Heart right ventricle (tissue), 16 donors: Measurements from ENCODE around the gene VIPR2. TPM values are rescaled to one million over a fixed set of nuclear protein-coding genes. Genes with fewer than 3 reads are reported as not detected.

Experiments used
- ATAC-seq, 8 donors: fragments of 200-7000 bp; cut with Tn5 transposase; one replicate each; pipeline ENCODE4 v1.9.1; 2020; ENCODE audit warnings: mild to moderate bottlenecking in 8 of 8, moderate library complexity in 8 of 8, moderate number of reproducible peaks in 1 of 8
- DNase-seq, 2 donors: peaks; one replicate each; pipeline ENCODE4 v3.0.0-alpha.2; 2020
- H3K27ac ChIP-seq, 10 donors: fragments of 200-600 bp; sonication (generic) in 2 of 10; one replicate each; pipeline versions ENCODE4 v1.5.0 to v1.8.0; 2020 to 2022; ENCODE audit warnings: mild to moderate bottlenecking in 3 of 10
- H3K27me3 ChIP-seq, 7 donors: fragments of 200-600 bp; one replicate each; pipeline ENCODE4 v1.8.0; 2021 to 2022; ENCODE audit warnings: mild to moderate bottlenecking in 2 of 7
- H3K36me3 ChIP-seq, 9 donors: fragments of 200-600 bp; sonication (generic) in 1 of 9; one replicate each; pipeline versions ENCODE4 v1.5.0 to v1.8.0; 2020 to 2022; ENCODE audit warnings: mild to moderate bottlenecking in 2 of 9
- H3K4me1 ChIP-seq, 9 donors: fragments of 200-600 bp; sonication (generic) in 1 of 9; one replicate each; pipeline versions ENCODE4 v1.5.0 to v1.8.0; 2020 to 2022; ENCODE audit warnings: mild to moderate bottlenecking in 4 of 9
- H3K4me3 ChIP-seq, 10 donors: fragments of 200-600 bp; sonication (generic) in 2 of 10; one replicate each; pipeline versions ENCODE4 v1.5.0 to v1.8.0; 2020 to 2022; ENCODE audit warnings: mild to moderate bottlenecking in 7 of 10, moderate library complexity in 2 of 10
- H3K9me3 ChIP-seq, 11 donors: fragments of 200-600 bp in 10 of 11; sonication (generic) in 2 of 11; one replicate each; pipeline versions ENCODE4 v1.5.0 to v1.8.0; 2013 to 2022; ENCODE audit warnings: mild to moderate bottlenecking in 2 of 11, control low read depth in 1 of 11, moderate library complexity in 1 of 11
- CTCF ChIP-seq, 9 donors: fragments of 200-600 bp; sonication (generic) in 2 of 9; IDR thresholded peaks; one replicate each; pipeline versions ENCODE4 v1.5.0 to v1.8.0; 2021 to 2022; ENCODE audit warnings: antibody characterized with exemption in 9 of 9, mild to moderate bottlenecking in 5 of 9, moderate library complexity in 1 of 9
- WGBS, 2 donors: extraction: QIAGEN DNeasy Blood & Tissue Kit; methylation state at CpG; one replicate each; pipeline ENCODE4 v1.1.7; 2013; ENCODE audit warnings: inconsistent platforms in 1 of 2; 5-methylcytosine and 5-hydroxymethylcytosine counted together
- intact Hi-C, 10 donors: fragments of 100-400 bp; cut with DNase I; formaldehyde crosslinking; loops; one replicate each; pipeline versions ENCODE4 v1.11.1 to v1.14.2; 2022
- polyA plus RNA-seq, 2 donors: library from polyadenylated mRNA; stranded (reverse); fragments of 200-250 nt; gene quantifications; one replicate each; pipeline ENCODE4 v1.2.3, GENCODE V29; 2013
- total RNA-seq, 10 donors: library from RNA; stranded (reverse); fragmentation: NEBNext Ultra II Directional in 3 of 10; extraction: Animal tissue kit (Norgen Biotek cat#: 25700) in 3 of 10; gene quantifications; one replicate each; pipeline versions ENCODE4 v1.2.1 to v1.2.4, GENCODE V29; 2021 to 2023
- donor health status: Arrhythmogenic right ventricular cardiomyopathy.
- donor health status: ischemic (EF 13 %, LVEDD 7.1; RV severe dilation, severe dysfunction).
- donor health status: healthy with polysubstance abuse.
- donor health status: DM: no; HTN: yes; CAD: no.
- donor health status: DM: no; HTN: no; CAD: no.
- donor health status: ischemic (EF 25% LVEDD 6.9; RV normal size, moderate dysfunction).
- donor health status: ischemic (EF 25% LVEDD 5.7; RV mildly dilated, moderate dysfunction).
- donor health status: healthy.
- donor health status: DM: yes; HTN: yes; CAD: no.
- donor health status: Ischemic cardiomyopathy.
- donor health status: ischemic (EF 35%, LVEDD 5.7; RV mildly dilated, moderate dysfunction).
- donor health status: nonischemic (EF 11% LVEDD 7.7; RV severe dilation, severe dysfunction).
- donor health status: DM: yes; HTN: yes; CAD: no.
- donor health status: PGD.
- donor health status: ischemic (EF 29% LVEDD 5.4; RV normal size, mild dysfunction).
- donor health status: nonischemic (EF 23%, LVEDD 6.1; RV moderate dilation, normal function).

VIPR2 gene
- total and polyA plus RNA-seq, 12 donors: 3.0 to 30.6 (median 19.1) TPM

- no peak overlapping the region for H3K27ac ChIP-seq
- H3K4me3 ChIP-seq: peak overlapping the region in 6 of 10 donors; percentile 6 to 39 (median 24)
- intact Hi-C loops: no loop called here
- ATAC-seq (peak in 1 of 8 donors; percentile 17), DNase-seq (no peak)
- H3K4me1 ChIP-seq: peaks cover 0 to 10% (median 0%) of the 10 kb centered on the region in 9 donors
- no peaks in the 10 kb centered on the region for H3K36me3 ChIP-seq
- no peak for TF ChIP-seq CTCF (IDR thresholded peaks at IDR 0.05)
- H3K27me3 ChIP-seq: peaks cover 6 to 55% (median 46%) of the 10 kb centered on the region in 7 donors
- 40 to 52% methylated on average over 32 of the region's 32 CpGs for WGBS, 2 donors
- H3K9me3 ChIP-seq: peaks cover 0 to 11% (median 0%) of the 10 kb centered on the region in 11 donors
Measured at GRCh38 chr7:158997110-158997453, 147.6 kb downstream of the VIPR2 start.

GRCh38 chr7:158996214-158997109 lies 148.2 kb downstream of the VIPR2 start:
- H3K27ac ChIP-seq: no peak overlapping the region
- H3K36me3 ChIP-seq: no peaks in the 10 kb centered on the region
- intact Hi-C loops: no loop called here
- H3K27me3 ChIP-seq: peaks cover 6 to 61% (median 52%) of the 10 kb centered on the region in 7 donors
- TF ChIP-seq CTCF (IDR thresholded peaks at IDR 0.05): no peak
- H3K9me3 ChIP-seq: peaks cover 0 to 11% (median 0%) of the 10 kb centered on the region in 11 donors
- 74% methylated on average over 47 of the region's 47 CpGs for WGBS, 2 donors
- H3K4me3 ChIP-seq: peak overlapping the region in 6 of 10 donors; percentile 6 to 39 (median 24)
- peaks cover 0 to 10% (median 0%) of the 10 kb centered on the region in 9 donors for H3K4me1 ChIP-seq
- ATAC-seq (peak in 1 of 8 donors; percentile 45), DNase-seq (no peak)

GRCh38 chr7:158995514-158995913 lies 149.2 kb downstream of the VIPR2 start:
- intact Hi-C loops: no loop called here
- Histone ChIP-seq H3K4me3 (no peak overlapping the region), H3K27me3 (peaks cover 6 to 69% (median 58%) of the 10 kb centered on the region in 7 donors), H3K27ac (no peak overlapping the region), H3K9me3 (peaks cover 0 to 11% (median 0%) of the 10 kb centered on the region in 11 donors), H3K4me1 (peaks cover 0 to 10% (median 0%) of the 10 kb centered on the region in 9 donors), H3K36me3 (no peaks in the 10 kb centered on the region)
- no peak for TF ChIP-seq CTCF (IDR thresholded peaks at IDR 0.05)
- ATAC-seq (no peak), DNase-seq (no peak)
- 93 to 94% methylated on average over 17 of the region's 17 CpGs for WGBS, 2 donors

- H3K27me3 ChIP-seq: peaks cover 6 to 71% (median 66%) of the 10 kb centered on the region in 7 donors
- DNase-seq (no peak), ATAC-seq (no peak)
- no peaks in the 10 kb centered on the region for H3K36me3 ChIP-seq
- TF ChIP-seq CTCF (IDR thresholded peaks at IDR 0.05): no peak
- 88 to 89% methylated on average over 6 of the region's 6 CpGs for WGBS, 2 donors
- H3K4me1 ChIP-seq: peaks cover 0 to 10% (median 0%) of the 10 kb centered on the region in 9 donors
- intact Hi-C loops: no loop called here
- H3K4me3 ChIP-seq: no peak overlapping the region
- peaks cover 0 to 11% (median 0%) of the 10 kb centered on the region in 11 donors for H3K9me3 ChIP-seq
- no peak overlapping the region for H3K27ac ChIP-seq
Measured at GRCh38 chr7:158994687-158995086, 150.0 kb downstream of the VIPR2 start.
